Astrocyte (in vitro differentiated cells and primary cell): Measurements from ENCODE around the gene SKA3. TPM values are rescaled to one million over a fixed set of nuclear protein-coding genes. Genes with fewer than 3 reads are reported as not detected.
A peak's percentile ranks its signal among the peaks of the same experiment; 100 is the strongest.

Experiments
- DNase-seq: peaks from one replicate; pipeline ENCODE4 v3.0.0-alpha.2; 2010; ENCODE audit warnings: low read depth
- FAIRE-seq: peaks from 2 replicates; lab custom pipeline; 2011; peaks lifted over from hg19 to GRCh38; lab: Jason Lieb, UNC
- H2AFZ ChIP-seq: 2 replicates; pipeline ENCODE4 v1.6.0; 2012; ENCODE audit warnings: low read depth, low read length, inconsistent platforms
- H3K27ac ChIP-seq: 2 replicates; pipeline ENCODE4 v1.5.1; 2011; ENCODE audit warnings: low read depth, low read length, inconsistent platforms
- H3K27me3 ChIP-seq: 2 replicates; pipeline ENCODE4 v1.6.0; 2011; ENCODE audit warnings: low read length, inconsistent platforms; ENCODE audit not compliant: insufficient read depth
- H3K36me3 ChIP-seq: 2 replicates; pipeline ENCODE4 v1.5.1; 2011; ENCODE audit warnings: low read length, inconsistent platforms; ENCODE audit not compliant: insufficient read depth
- H3K4me1 ChIP-seq: 2 replicates; pipeline ENCODE4 v1.5.1; 2011; ENCODE audit warnings: low read length, inconsistent platforms; ENCODE audit not compliant: insufficient read depth
- H3K4me2 ChIP-seq: 2 replicates; pipeline ENCODE4 v1.6.0; 2012; ENCODE audit warnings: low read length, inconsistent platforms
- H3K4me3 ChIP-seq: 2 replicates; pipeline ENCODE4 v1.5.1; 2011; ENCODE audit warnings: low read depth, mild to moderate bottlenecking, low read length, inconsistent platforms; ENCODE audit not compliant: insufficient read depth
- H3K79me2 ChIP-seq: 2 replicates; pipeline ENCODE4 v1.6.0; 2012; ENCODE audit warnings: mild to moderate bottlenecking, low read length, inconsistent platforms; ENCODE audit not compliant: insufficient read depth
- H3K9ac ChIP-seq: 2 replicates; pipeline ENCODE4 v1.6.0; 2012; ENCODE audit warnings: mild to moderate bottlenecking, low read length, inconsistent platforms
- H3K9me3 ChIP-seq: 2 replicates; pipeline ENCODE4 v1.5.1; 2012; ENCODE audit warnings: low read depth, mild to moderate bottlenecking, low read length, inconsistent platforms; ENCODE audit not compliant: insufficient read depth
- H4K20me1 ChIP-seq: 2 replicates; pipeline ENCODE4 v1.6.0; 2012; ENCODE audit warnings: low read length, inconsistent platforms; ENCODE audit not compliant: insufficient read depth
- H3K27ac Mint-ChIP-seq: one replicate; pipeline ENCODE4 v1.8.0; 2021; ENCODE audit warnings: mild to moderate bottlenecking, mixed read lengths; ENCODE audit not compliant: unreplicated experiment
- H3K27me3 Mint-ChIP-seq: one replicate; pipeline ENCODE4 v1.8.0; 2021; ENCODE audit warnings: low read depth, mixed read lengths; ENCODE audit not compliant: unreplicated experiment
- H3K36me3 Mint-ChIP-seq: one replicate; pipeline ENCODE4 v1.8.0; 2021; ENCODE audit warnings: low read depth, mixed read lengths; ENCODE audit not compliant: unreplicated experiment
- H3K4me1 Mint-ChIP-seq: one replicate; pipeline ENCODE4 v1.8.0; 2021; ENCODE audit warnings: low read depth, mixed read lengths; ENCODE audit not compliant: unreplicated experiment
- H3K4me3 Mint-ChIP-seq: one replicate; pipeline ENCODE4 v1.8.0; 2021; ENCODE audit warnings: mild to moderate bottlenecking, moderate library complexity, mixed read lengths; ENCODE audit not compliant: unreplicated experiment
- H3K9me3 Mint-ChIP-seq: one replicate; pipeline ENCODE4 v1.8.0; 2021; ENCODE audit warnings: mild to moderate bottlenecking, mixed read lengths; ENCODE audit not compliant: unreplicated experiment
- EZH2 ChIP-seq: IDR thresholded peaks from 2 replicates; pipeline ENCODE4 v1.6.1; 2012; ENCODE audit warnings: mild to moderate bottlenecking, low read length, inconsistent platforms; ENCODE audit not compliant: insufficient read depth
- total RNA-seq: library from RNA; stranded (reverse); gene quantifications from 2 replicates; pipeline ENCODE4 v1.2.1, GENCODE V29; 2021
- TF ChIP-seq, protein P1 (sequence below): IDR thresholded peaks from 2 replicates; pipeline ENCODE4 v1.5.1; 2011; ENCODE audit warnings: low read depth, mild to moderate bottlenecking, inconsistent platforms, low read length, moderate library complexity; ENCODE audit not compliant: insufficient read depth

Gene SKA3
- total RNA-seq, 1 donor from 2014 or later, result 2.4 TPM

GRCh38 chr13:21149568-21149967 is 26.8 kb downstream of the SKA3 start:
- H2AFZ ChIP-seq, result no peak overlapping the region
- H3K4me3 ChIP-seq, result no peak overlapping the region
- H3K27ac ChIP-seq, result peak overlapping the region; percentile 34
- peaks cover 15% of the 10 kb centered on the region for H3K36me3 ChIP-seq
- H3K4me2 ChIP-seq, result peak overlapping the region; percentile 36
- H3K4me1 ChIP-seq, result peaks cover 9% of the 10 kb centered on the region
- no peaks in the 10 kb centered on the region for H3K36me3 Mint-ChIP-seq
- H3K27me3 Mint-ChIP-seq, result no peaks in the 10 kb centered on the region
- peaks cover 10% of the 10 kb centered on the region for H3K4me1 Mint-ChIP-seq
- H3K79me2 ChIP-seq, result peaks cover 13% of the 10 kb centered on the region
- H3K9me3 ChIP-seq, result no peaks in the 10 kb centered on the region
- FAIRE-seq (no peak), DNase-seq (peak; percentile 31)
- H3K27me3 ChIP-seq, result no peaks in the 10 kb centered on the region
- no peak overlapping the region for H3K9ac ChIP-seq
- no peaks in the 10 kb centered on the region for H3K9me3 Mint-ChIP-seq
- H3K27ac Mint-ChIP-seq, result no peak overlapping the region
- no peak for TF ChIP-seq EZH2
- TF ChIP-seq, protein P1, sequence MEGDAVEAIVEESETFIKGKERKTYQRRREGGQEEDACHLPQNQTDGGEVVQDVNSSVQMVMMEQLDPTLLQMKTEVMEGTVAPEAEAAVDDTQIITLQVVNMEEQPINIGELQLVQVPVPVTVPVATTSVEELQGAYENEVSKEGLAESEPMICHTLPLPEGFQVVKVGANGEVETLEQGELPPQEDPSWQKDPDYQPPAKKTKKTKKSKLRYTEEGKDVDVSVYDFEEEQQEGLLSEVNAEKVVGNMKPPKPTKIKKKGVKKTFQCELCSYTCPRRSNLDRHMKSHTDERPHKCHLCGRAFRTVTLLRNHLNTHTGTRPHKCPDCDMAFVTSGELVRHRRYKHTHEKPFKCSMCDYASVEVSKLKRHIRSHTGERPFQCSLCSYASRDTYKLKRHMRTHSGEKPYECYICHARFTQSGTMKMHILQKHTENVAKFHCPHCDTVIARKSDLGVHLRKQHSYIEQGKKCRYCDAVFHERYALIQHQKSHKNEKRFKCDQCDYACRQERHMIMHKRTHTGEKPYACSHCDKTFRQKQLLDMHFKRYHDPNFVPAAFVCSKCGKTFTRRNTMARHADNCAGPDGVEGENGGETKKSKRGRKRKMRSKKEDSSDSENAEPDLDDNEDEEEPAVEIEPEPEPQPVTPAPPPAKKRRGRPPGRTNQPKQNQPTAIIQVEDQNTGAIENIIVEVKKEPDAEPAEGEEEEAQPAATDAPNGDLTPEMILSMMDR, result no peak
- no peak overlapping the region for H3K4me3 Mint-ChIP-seq
- H4K20me1 ChIP-seq, result peaks cover 14% of the 10 kb centered on the region

DNA sequence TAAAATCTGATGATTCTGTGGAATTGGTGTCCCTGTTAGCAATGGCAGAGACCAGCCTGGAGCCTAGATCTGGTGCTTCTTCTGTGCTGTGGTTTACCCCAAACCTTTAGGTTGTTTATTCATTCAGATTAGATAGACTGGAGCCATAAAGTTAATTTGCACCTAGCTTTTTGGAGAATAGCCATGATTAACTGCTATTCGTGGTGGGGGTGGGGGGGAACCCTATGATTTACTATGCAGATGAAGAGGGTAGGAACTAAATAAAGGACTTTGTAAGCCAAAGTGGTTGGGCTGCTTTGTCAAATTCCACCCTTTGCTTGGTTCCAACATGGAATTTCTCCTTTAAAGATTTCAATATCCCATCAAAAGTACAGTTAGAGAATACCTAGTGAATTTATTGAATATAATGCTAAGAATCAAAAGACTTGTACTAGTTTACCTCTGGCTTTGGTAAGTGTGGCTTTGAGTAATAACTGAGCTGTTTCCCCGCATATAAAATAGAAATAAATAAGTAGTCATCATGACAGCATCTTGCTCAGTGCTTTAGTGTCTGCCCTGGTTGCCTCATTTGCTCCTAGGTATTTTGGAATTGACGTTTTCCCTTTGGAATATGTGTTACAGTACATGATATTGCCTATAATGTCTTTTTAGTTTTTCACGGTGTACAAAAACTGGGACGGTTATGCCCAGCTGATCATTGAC is 27.6 kb downstream of the SKA3 start:
- no peak overlapping the region for H3K4me3 Mint-ChIP-seq
- H4K20me1 ChIP-seq, result peaks cover 21% of the 10 kb centered on the region
- H2AFZ ChIP-seq, result no peak overlapping the region
- H3K79me2 ChIP-seq, result peaks cover 20% of the 10 kb centered on the region
- no peak for FAIRE-seq
- peaks cover 10% of the 10 kb centered on the region for H3K4me1 Mint-ChIP-seq
- TF ChIP-seq EZH2, result no peak
- TF ChIP-seq, protein P1, result no peak
- H3K9me3 Mint-ChIP-seq, result no peaks in the 10 kb centered on the region
- no peak overlapping the region for H3K4me2 ChIP-seq
- H3K27ac Mint-ChIP-seq, result no peak overlapping the region
- no peaks in the 10 kb centered on the region for H3K27me3 Mint-ChIP-seq
- no peak overlapping the region for H3K4me3 ChIP-seq
- peaks cover 10% of the 10 kb centered on the region for H3K36me3 ChIP-seq
- H3K27ac ChIP-seq, result peak overlapping the region; percentile 24
- no peaks in the 10 kb centered on the region for H3K27me3 ChIP-seq
- H3K36me3 Mint-ChIP-seq, result no peaks in the 10 kb centered on the region
- H3K4me1 ChIP-seq, result peaks cover 9% of the 10 kb centered on the region
- H3K9ac ChIP-seq, result no peak overlapping the region
- DNase-seq, result no peak
- no peaks in the 10 kb centered on the region for H3K9me3 ChIP-seq

DNA sequence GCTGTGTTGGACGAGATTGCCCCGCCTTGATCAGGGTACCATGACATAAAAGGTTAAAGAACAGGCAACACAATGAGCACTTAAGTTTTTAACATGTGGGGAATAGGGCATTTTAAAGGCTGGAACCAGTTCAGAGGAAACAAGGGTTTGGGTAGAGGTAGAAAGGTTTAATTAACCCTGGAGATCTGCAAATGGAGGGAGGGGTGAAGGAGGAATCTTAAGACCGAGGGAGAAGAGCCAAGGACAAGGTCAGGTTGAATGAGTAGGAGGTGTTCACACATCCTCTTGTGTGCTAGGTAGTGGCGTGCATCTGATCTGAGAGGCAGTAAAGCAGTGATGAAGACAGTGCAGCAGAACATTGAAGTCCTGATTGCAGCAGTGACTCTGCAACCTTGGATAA is 28.5 kb downstream of the SKA3 start:
- H3K27ac Mint-ChIP-seq, result no peak overlapping the region
- DNase-seq, result no peak
- peaks cover 18% of the 10 kb centered on the region for H3K36me3 ChIP-seq
- H3K4me3 Mint-ChIP-seq, result no peak overlapping the region
- no peak overlapping the region for H3K27ac ChIP-seq
- H3K9ac ChIP-seq, result no peak overlapping the region
- H4K20me1 ChIP-seq, result peaks cover 30% of the 10 kb centered on the region
- H3K27me3 ChIP-seq, result no peaks in the 10 kb centered on the region
- peaks cover under 1% of the 10 kb centered on the region for H3K36me3 Mint-ChIP-seq
- no peak overlapping the region for H3K4me3 ChIP-seq
- no peaks in the 10 kb centered on the region for H3K27me3 Mint-ChIP-seq
- peaks cover 9% of the 10 kb centered on the region for H3K4me1 ChIP-seq
- peaks cover 29% of the 10 kb centered on the region for H3K79me2 ChIP-seq
- no peak overlapping the region for H3K4me2 ChIP-seq
- no peak for FAIRE-seq
- H3K4me1 Mint-ChIP-seq, result peaks cover 13% of the 10 kb centered on the region
- H3K9me3 Mint-ChIP-seq, result no peaks in the 10 kb centered on the region
- TF ChIP-seq, protein P1, result no peak
- no peak for TF ChIP-seq EZH2
- H2AFZ ChIP-seq, result no peak overlapping the region
- no peaks in the 10 kb centered on the region for H3K9me3 ChIP-seq
